CD14-positive monocyte (primary cell): Measurements from ENCODE around the gene ALDH2. TPM values are rescaled to one million over a fixed set of nuclear protein-coding genes. Genes with fewer than 3 reads are reported as not detected.

Source experiments
- DNase-seq, 3 donors: peaks; one replicate each; pipeline ENCODE4 v3.0.0-alpha.2; 2011 to 2022
- H2AFZ ChIP-seq: 2 replicates; pipeline ENCODE4 v1.6.0; 2012; ENCODE audit warnings: mild to moderate bottlenecking, low read depth, low read length, inconsistent platforms; ENCODE audit not compliant: insufficient read depth, poor library complexity, severe bottlenecking
- H3K27ac ChIP-seq, 2 donors: 1 replicate in 1 of 2; 2 replicates in 1 of 2; pipeline ENCODE4 v1.5.1; 2012 to 2013; ENCODE audit warnings: low read length in 2 of 2, control low read depth in 1 of 2, inconsistent platforms in 1 of 2, low read depth in 1 of 2, mild to moderate bottlenecking in 1 of 2
- H3K27me3 ChIP-seq, 2 donors: one replicate each; pipeline versions ENCODE4 v1.6.0 to v1.6.1; 2011 to 2013; ENCODE audit warnings: low read length in 2 of 2; ENCODE audit not compliant: control insufficient read depth in 2 of 2, insufficient read depth in 2 of 2
- H3K36me3 ChIP-seq, 2 donors: replicated peaks in 1 of 2; 1 replicate in 1 of 2; 2 replicates in 1 of 2; pipeline versions ENCODE4 v1.5.1 to v1.6.1; 2012 to 2013; ENCODE audit warnings: low read length in 2 of 2, control low read depth in 1 of 2, inconsistent platforms in 1 of 2, mild to moderate bottlenecking in 1 of 2; ENCODE audit not compliant: insufficient read depth in 2 of 2, control insufficient read depth in 1 of 2
- H3K4me1 ChIP-seq, 2 donors: 1 replicate in 1 of 2; 2 replicates in 1 of 2; pipeline versions ENCODE4 v1.5.1 to v1.6.1; 2012 to 2013; ENCODE audit warnings: low read length in 2 of 2, control low read depth in 1 of 2, inconsistent platforms in 1 of 2, mild to moderate bottlenecking in 1 of 2, moderate library complexity in 1 of 2; ENCODE audit not compliant: insufficient read depth in 2 of 2, control insufficient read depth in 1 of 2
- H3K4me2 ChIP-seq: replicated peaks from 2 replicates; pipeline ENCODE3; 2012; ENCODE audit warnings: low read length, moderate library complexity, mild to moderate bottlenecking; ENCODE audit not compliant: poor library complexity, severe bottlenecking; ENCODE audit errors: extremely low read depth
- H3K4me3 ChIP-seq, 3 experiments: fragments of 200-600 bp in 1 of 3; sonication (generic) in 1 of 3; replicated peaks in 1 of 3; 1 replicate in 2 of 3; 2 replicates in 1 of 3; pipeline ENCODE4 v1.5.1; 2011 to 2013; ENCODE audit warnings: low read length in 3 of 3, mild to moderate bottlenecking in 3 of 3, control low read depth in 2 of 3, low read depth in 2 of 3, inconsistent platforms in 1 of 3, moderate library complexity in 1 of 3
- H3K79me2 ChIP-seq: 2 replicates; pipeline ENCODE4 v1.6.0; 2012; ENCODE audit warnings: mild to moderate bottlenecking, control low read depth, inconsistent platforms, low read length, moderate library complexity; ENCODE audit not compliant: insufficient read depth
- H3K9ac ChIP-seq: 2 replicates; pipeline ENCODE4 v1.6.0; 2017; ENCODE audit warnings: low read length, mild to moderate bottlenecking; ENCODE audit not compliant: insufficient read depth, poor library complexity, severe bottlenecking
- H3K9me3 ChIP-seq, 2 donors: replicated peaks in 1 of 2; 1 replicate in 1 of 2; 2 replicates in 1 of 2; pipeline versions ENCODE4 v1.5.1 to v1.6.1; 2012 to 2013; ENCODE audit warnings: low read length in 2 of 2, control low read depth in 1 of 2; ENCODE audit not compliant: control insufficient read depth in 1 of 2, insufficient read depth in 1 of 2
- H4K20me1 ChIP-seq: 2 replicates; pipeline ENCODE4 v1.6.0; 2012; ENCODE audit warnings: mild to moderate bottlenecking, low read length, control low read depth, moderate library complexity; ENCODE audit not compliant: insufficient read depth
- H3K27ac Mint-ChIP-seq, 7 donors: one replicate each; pipeline ENCODE4 v1.8.0; 2020; ENCODE audit warnings: mild to moderate bottlenecking in 7 of 7, mixed read lengths in 7 of 7, moderate library complexity in 6 of 7, inconsistent platforms in 2 of 7
- H3K27me3 Mint-ChIP-seq, 3 donors: one replicate each; pipeline ENCODE4 v1.8.0; 2021 to 2022; ENCODE audit warnings: low read depth in 3 of 3, mild to moderate bottlenecking in 3 of 3, mixed read lengths in 3 of 3, moderate library complexity in 3 of 3, inconsistent platforms in 1 of 3
- H3K36me3 Mint-ChIP-seq, 2 donors: one replicate each; pipeline ENCODE4 v1.8.0; 2020; ENCODE audit warnings: mixed read lengths in 2 of 2, inconsistent platforms in 1 of 2, mild to moderate bottlenecking in 1 of 2
- H3K4me1 Mint-ChIP-seq: one replicate; pipeline ENCODE4 v1.8.0; 2020; ENCODE audit warnings: mild to moderate bottlenecking, mixed read lengths
- H3K4me3 Mint-ChIP-seq, 2 donors: one replicate each; pipeline ENCODE4 v1.8.0; 2020; ENCODE audit warnings: mild to moderate bottlenecking in 2 of 2, mixed read lengths in 2 of 2, moderate library complexity in 1 of 2
- H3K9me3 Mint-ChIP-seq, 7 donors: one replicate each; pipeline ENCODE4 v1.8.0; 2020 to 2022; ENCODE audit warnings: mixed read lengths in 7 of 7, mild to moderate bottlenecking in 6 of 7, moderate library complexity in 6 of 7, inconsistent platforms in 2 of 7
- WGBS: methylation state at CpG from one replicate; pipeline ENCODE4 v1.1.5; 2013; ENCODE audit warnings: missing lambda C conversion rate; ENCODE audit not compliant: insufficient coverage; 5-methylcytosine and 5-hydroxymethylcytosine counted together
- intact Hi-C, 2 donors: fragments of 100-400 bp; cut with micrococcal nuclease; formaldehyde crosslinking; loops; one replicate each; pipeline versions ENCODE4 v1.15.0 to v1.15.1; 2023
- polyA plus RNA-seq, 3 donors: library from polyadenylated mRNA; depleted of rRNA in 1 of 3; unstranded in 2 of 3; stranded (reverse) in 1 of 3; fragments of 300-500 nt in 2 of 3; fragments of >200 nt in 1 of 3; fragmentation: Illumina TruSeq in 2 of 3; gene quantifications; 1 replicate in 2 of 3; 2 replicates in 1 of 3; pipeline ENCODE4 v1.2.3, GENCODE V29; 2012 to 2021
- TF ChIP-seq, protein P1 (sequence below): fragments of 200-600 bp; IDR thresholded peaks from one replicate; pipeline ENCODE4 v1.8.0; 2022; ENCODE audit warnings: antibody characterized with exemption, mild to moderate bottlenecking

Gene ALDH2
- polyA plus RNA-seq, 3 donors: 272 to 404 (median 384) TPM

- TF ChIP-seq, protein P1, sequence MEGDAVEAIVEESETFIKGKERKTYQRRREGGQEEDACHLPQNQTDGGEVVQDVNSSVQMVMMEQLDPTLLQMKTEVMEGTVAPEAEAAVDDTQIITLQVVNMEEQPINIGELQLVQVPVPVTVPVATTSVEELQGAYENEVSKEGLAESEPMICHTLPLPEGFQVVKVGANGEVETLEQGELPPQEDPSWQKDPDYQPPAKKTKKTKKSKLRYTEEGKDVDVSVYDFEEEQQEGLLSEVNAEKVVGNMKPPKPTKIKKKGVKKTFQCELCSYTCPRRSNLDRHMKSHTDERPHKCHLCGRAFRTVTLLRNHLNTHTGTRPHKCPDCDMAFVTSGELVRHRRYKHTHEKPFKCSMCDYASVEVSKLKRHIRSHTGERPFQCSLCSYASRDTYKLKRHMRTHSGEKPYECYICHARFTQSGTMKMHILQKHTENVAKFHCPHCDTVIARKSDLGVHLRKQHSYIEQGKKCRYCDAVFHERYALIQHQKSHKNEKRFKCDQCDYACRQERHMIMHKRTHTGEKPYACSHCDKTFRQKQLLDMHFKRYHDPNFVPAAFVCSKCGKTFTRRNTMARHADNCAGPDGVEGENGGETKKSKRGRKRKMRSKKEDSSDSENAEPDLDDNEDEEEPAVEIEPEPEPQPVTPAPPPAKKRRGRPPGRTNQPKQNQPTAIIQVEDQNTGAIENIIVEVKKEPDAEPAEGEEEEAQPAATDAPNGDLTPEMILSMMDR: no peak
- H3K4me3 ChIP-seq: no peak overlapping the region
- 43% methylated on average over 7 of the region's 10 CpGs for WGBS
- peaks cover 9% of the 10 kb centered on the region for H4K20me1 ChIP-seq
- peak overlapping the region in 1 of 2 donors; percentile 98 for H3K27ac ChIP-seq
- Mint-ChIP-seq H3K9me3 (peaks cover 2 to 10% (median 7%) of the 10 kb centered on the region in 7 donors), H3K36me3 (peaks cover 47 to 80% of the 10 kb centered on the region in 2 donors), H3K4me1 (peaks cover 54% of the 10 kb centered on the region), H3K27ac (peak overlapping the region; percentile 53 to 91 (median 72)), H3K27me3 (peaks cover 0 to under 1% (median 0%) of the 10 kb centered on the region in 3 donors), H3K4me3 (peak overlapping the region in 1 of 2 donors; percentile 7)
- DNase-seq: peak in 1 of 3 donors; percentile 49
- H3K79me2 ChIP-seq: peaks cover 64% of the 10 kb centered on the region
- peak overlapping the region; percentile 20 for H3K4me2 ChIP-seq
- peaks cover 0 to 5% of the 10 kb centered on the region in 2 donors for H3K9me3 ChIP-seq
- H3K9ac ChIP-seq: no peak overlapping the region
- intact Hi-C loops: no loop called here
- H3K4me1 ChIP-seq: peaks cover 57 to 59% of the 10 kb centered on the region in 2 donors
- peak overlapping the region; percentile 37 for H2AFZ ChIP-seq
- H3K36me3 ChIP-seq: peaks cover 39 to 45% of the 10 kb centered on the region in 2 donors
- no peaks in the 10 kb centered on the region for H3K27me3 ChIP-seq
These were observed 13.4 kb downstream of the ALDH2 start for GRCh38 chr12:111780166-111780565.

DNA sequence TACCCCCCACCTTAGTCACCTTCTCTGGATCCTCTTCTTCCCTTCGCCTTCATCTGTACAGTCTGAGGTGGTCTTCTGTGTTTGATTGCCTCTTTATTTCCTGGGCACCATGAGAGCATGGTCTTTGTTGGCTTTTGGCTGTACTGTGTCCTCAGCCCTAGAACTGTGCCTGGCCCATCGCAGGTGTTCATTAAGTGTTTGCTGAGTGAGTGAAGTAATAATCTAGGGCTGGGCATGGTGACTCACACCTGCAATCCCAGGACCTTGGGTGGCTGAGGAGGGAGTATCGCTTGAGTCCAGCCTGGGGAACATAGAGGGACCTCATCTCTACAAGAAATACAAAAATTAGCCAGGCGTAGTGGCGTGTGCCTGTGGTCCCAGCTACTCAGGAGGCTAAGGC lies 13.9 kb downstream of the ALDH2 start:
- H3K4me3 Mint-ChIP-seq: peak overlapping the region in 1 of 2 donors; percentile 7
- 100% methylated on average over 1 of the region's 5 CpGs for WGBS
- peaks cover 50% of the 10 kb centered on the region for H3K4me1 Mint-ChIP-seq

More for the DNA sequence above, 13.9 kb downstream of the ALDH2 start:
- Histone ChIP-seq H3K4me3 (no peak overlapping the region), H3K27me3 (no peaks in the 10 kb centered on the region), H3K4me2 (peak overlapping the region; percentile 20), H3K27ac (peak overlapping the region in 1 of 2 donors; percentile 98), H3K4me1 (peaks cover 53 to 55% of the 10 kb centered on the region in 2 donors), H4K20me1 (peaks cover 10% of the 10 kb centered on the region), H2AFZ (no peak overlapping the region), H3K79me2 (peaks cover 62% of the 10 kb centered on the region), H3K9ac (no peak overlapping the region), H3K36me3 (peaks cover 43 to 50% of the 10 kb centered on the region in 2 donors), H3K9me3 (peaks cover 0 to 5% of the 10 kb centered on the region in 2 donors)
- Mint-ChIP-seq H3K36me3 (peaks cover 50 to 82% of the 10 kb centered on the region in 2 donors), H3K27ac (peak overlapping the region; percentile 37 to 91 (median 72)), H3K27me3 (no peaks in the 10 kb centered on the region), H3K9me3 (peaks cover 2 to 10% (median 7%) of the 10 kb centered on the region in 7 donors)
- DNase-seq: no peak
- TF ChIP-seq, protein P1: no peak
- intact Hi-C loops: no loop called here
